HepG2 (cell line): Measurements from ENCODE around the gene KAZN. TPM values are rescaled to one million over a fixed set of nuclear protein-coding genes. Genes with fewer than 3 reads are reported as not detected.

Experiments used
- ATM ChIP-seq: fragments of 450-650 bp; IDR thresholded peaks from 2 replicates; pipeline ENCODE4 v1.7.1; 2017; ENCODE audit warnings: mild to moderate bottlenecking, borderline replicate concordance
- ELF1 ChIP-seq: sonication (generic); formaldehyde crosslinking; IDR thresholded peaks from 2 replicates; pipeline ENCODE4 v1.4.0; 2020; ENCODE audit warnings: missing genetic modification reagents
- HNRNPL ChIP-seq: fragments of 200-400 bp; formaldehyde crosslinking; IDR thresholded peaks from 2 replicates; pipeline ENCODE4 v1.6.1; 2017; ENCODE audit warnings: mild to moderate bottlenecking, low read depth, low read length
- HNRNPLL ChIP-seq: fragments of 200-400 bp; formaldehyde crosslinking; IDR thresholded peaks from 2 replicates; pipeline ENCODE4 v1.6.1; 2017; ENCODE audit warnings: mild to moderate bottlenecking, low read depth, low read length; ENCODE audit not compliant: poor library complexity, severe bottlenecking
- MEIS1 ChIP-seq: sonication (generic); formaldehyde crosslinking; IDR thresholded peaks from 2 replicates; pipeline ENCODE4 v1.9.0; 2021; ENCODE audit warnings: mild to moderate bottlenecking, missing genetic modification reagents, moderate library complexity, borderline replicate concordance
- MTF1 ChIP-seq: sonication (generic); formaldehyde crosslinking; IDR thresholded peaks from 2 replicates; pipeline ENCODE4 v1.5.0; 2020; ENCODE audit warnings: missing genetic modification reagents
- RELA ChIP-seq: sonication (generic); formaldehyde crosslinking; IDR thresholded peaks from 2 replicates; pipeline ENCODE4 v1.4.0; 2020; ENCODE audit warnings: missing genetic modification reagents
- SKI ChIP-seq: fragments of 450-650 bp; IDR thresholded peaks from one replicate; pipeline ENCODE4 v1.6.1; 2018; ENCODE audit warnings: mild to moderate bottlenecking; ENCODE audit not compliant: partially characterized antibody
- ZNF263 ChIP-seq: sonication (generic); formaldehyde crosslinking; IDR thresholded peaks from 2 replicates; pipeline ENCODE4 v1.4.0; 2020; ENCODE audit warnings: missing genetic modification reagents
- polyA plus RNA-seq, 8 experiments: library from polyadenylated mRNA; depleted of rRNA in 3 of 8; stranded (reverse) in 7 of 8; unstranded in 1 of 8; fragments of >200 nt; fragmentation: Illumina TruSeq in 4 of 8; extraction: Trizol in 4 of 8; gene quantifications; 2 replicates each; pipeline versions ENCODE4 v1.2.1 to v1.2.3, GENCODE V29; 2011 to 2016; ENCODE audit warnings: low read depth in 4 of 8, missing spikeins in 1 of 8, mixed read lengths in 1 of 8; ENCODE audit not compliant: insufficient read depth in 1 of 8
- total RNA-seq, 5 experiments: library from RNA; depleted of rRNA; stranded (reverse); fragments of >200 nt; fragmentation: Illumina TruSeq; extraction: Trizol; gene quantifications; 2 replicates each; pipeline ENCODE4 v1.2.3, GENCODE V29; 2016; ENCODE audit warnings: low read depth in 1 of 5
- TF ChIP-seq, protein P1 (sequence below): sonication (generic); formaldehyde crosslinking; IDR thresholded peaks from 2 replicates; pipeline ENCODE4 v1.5.1; 2020; ENCODE audit warnings: mild to moderate bottlenecking, missing genetic modification reagents, borderline replicate concordance
- TF ChIP-seq, protein P2 (sequence below): sonication (generic); formaldehyde crosslinking; conservative IDR thresholded peaks from 2 replicates; pipeline ENCODE4 v1.5.0; 2020; ENCODE audit warnings: missing genetic modification reagents
- TF ChIP-seq, protein P3 (sequence below), 2 experiments: fragments of 450-650 bp in 1 of 2; sonication (generic) in 1 of 2; formaldehyde crosslinking in 1 of 2; IDR thresholded peaks; 2 replicates each; pipeline versions ENCODE4 v1.6.1 to v1.8.0; 2016 to 2022; ENCODE audit warnings: antibody characterized with exemption in 1 of 2, mild to moderate bottlenecking in 1 of 2, missing genetic modification reagents in 1 of 2

KAZN gene
- total and polyA plus RNA-seq, 2 of the 13 experiments (the other 11 are each of a cell fraction or from before 2014, with no cell fraction given) = 10.4 to 13.5 TPM

DNA sequence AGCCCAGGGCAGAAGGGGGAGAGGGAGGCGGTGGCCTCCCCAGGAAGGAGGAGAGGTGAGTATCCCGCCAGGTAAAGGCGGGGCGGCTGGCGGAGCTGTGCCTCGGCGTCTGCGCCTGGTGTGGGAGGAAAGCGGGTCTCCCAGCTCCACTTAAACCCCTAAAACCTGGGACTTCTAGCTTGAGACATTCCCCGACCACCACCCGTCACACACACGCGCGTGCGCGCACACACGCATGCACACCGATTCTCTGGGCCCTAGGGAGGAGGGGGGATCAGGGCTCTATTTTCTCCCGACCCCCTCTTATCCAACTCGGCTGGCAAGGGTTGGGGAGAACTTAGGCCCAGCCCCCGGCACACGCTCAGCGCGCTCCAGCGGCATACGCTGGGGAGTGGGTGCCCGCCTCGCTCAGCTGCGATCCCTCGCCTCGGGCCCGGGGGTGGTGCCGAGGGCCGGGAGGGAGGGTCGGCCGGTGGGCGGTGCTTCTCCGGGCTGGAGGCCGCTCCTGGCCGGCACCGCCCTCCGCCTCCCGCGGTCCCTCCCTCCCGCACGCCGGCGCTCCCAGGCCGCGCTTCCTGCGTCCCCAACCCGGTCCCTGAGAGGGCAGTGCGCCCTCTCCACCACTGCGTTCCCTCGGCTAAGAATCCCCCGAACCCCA, 554.8 kb downstream of the KAZN start, which contains the start of gene TMEM51 (continued):
- TF ChIP-seq, protein P1, sequence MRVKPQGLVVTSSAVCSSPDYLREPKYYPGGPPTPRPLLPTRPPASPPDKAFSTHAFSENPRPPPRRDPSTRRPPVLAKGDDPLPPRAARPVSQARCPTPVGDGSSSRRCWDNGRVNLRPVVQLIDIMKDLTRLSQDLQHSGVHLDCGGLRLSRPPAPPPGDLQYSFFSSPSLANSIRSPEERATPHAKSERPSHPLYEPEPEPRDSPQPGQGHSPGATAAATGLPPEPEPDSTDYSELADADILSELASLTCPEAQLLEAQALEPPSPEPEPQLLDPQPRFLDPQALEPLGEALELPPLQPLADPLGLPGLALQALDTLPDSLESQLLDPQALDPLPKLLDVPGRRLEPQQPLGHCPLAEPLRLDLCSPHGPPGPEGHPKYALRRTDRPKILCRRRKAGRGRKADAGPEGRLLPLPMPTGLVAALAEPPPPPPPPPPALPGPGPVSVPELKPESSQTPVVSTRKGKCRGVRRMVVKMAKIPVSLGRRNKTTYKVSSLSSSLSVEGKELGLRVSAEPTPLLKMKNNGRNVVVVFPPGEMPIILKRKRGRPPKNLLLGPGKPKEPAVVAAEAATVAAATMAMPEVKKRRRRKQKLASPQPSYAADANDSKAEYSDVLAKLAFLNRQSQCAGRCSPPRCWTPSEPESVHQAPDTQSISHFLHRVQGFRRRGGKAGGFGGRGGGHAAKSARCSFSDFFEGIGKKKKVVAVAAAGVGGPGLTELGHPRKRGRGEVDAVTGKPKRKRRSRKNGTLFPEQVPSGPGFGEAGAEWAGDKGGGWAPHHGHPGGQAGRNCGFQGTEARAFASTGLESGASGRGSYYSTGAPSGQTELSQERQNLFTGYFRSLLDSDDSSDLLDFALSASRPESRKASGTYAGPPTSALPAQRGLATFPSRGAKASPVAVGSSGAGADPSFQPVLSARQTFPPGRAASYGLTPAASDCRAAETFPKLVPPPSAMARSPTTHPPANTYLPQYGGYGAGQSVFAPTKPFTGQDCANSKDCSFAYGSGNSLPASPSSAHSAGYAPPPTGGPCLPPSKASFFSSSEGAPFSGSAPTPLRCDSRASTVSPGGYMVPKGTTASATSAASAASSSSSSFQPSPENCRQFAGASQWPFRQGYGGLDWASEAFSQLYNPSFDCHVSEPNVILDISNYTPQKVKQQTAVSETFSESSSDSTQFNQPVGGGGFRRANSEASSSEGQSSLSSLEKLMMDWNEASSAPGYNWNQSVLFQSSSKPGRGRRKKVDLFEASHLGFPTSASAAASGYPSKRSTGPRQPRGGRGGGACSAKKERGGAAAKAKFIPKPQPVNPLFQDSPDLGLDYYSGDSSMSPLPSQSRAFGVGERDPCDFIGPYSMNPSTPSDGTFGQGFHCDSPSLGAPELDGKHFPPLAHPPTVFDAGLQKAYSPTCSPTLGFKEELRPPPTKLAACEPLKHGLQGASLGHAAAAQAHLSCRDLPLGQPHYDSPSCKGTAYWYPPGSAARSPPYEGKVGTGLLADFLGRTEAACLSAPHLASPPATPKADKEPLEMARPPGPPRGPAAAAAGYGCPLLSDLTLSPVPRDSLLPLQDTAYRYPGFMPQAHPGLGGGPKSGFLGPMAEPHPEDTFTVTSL (CRISPR knock-in tag) = no peak; the same call in 1 of the 2 replicates
- TF ChIP-seq, protein P2, sequence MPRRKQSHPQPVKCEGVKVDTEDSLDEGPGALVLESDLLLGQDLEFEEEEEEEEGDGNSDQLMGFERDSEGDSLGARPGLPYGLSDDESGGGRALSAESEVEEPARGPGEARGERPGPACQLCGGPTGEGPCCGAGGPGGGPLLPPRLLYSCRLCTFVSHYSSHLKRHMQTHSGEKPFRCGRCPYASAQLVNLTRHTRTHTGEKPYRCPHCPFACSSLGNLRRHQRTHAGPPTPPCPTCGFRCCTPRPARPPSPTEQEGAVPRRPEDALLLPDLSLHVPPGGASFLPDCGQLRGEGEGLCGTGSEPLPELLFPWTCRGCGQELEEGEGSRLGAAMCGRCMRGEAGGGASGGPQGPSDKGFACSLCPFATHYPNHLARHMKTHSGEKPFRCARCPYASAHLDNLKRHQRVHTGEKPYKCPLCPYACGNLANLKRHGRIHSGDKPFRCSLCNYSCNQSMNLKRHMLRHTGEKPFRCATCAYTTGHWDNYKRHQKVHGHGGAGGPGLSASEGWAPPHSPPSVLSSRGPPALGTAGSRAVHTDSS (CRISPR knock-in tag) = no peak
- TF ChIP-seq HNRNPL = 0 out of 2 replicates have a peak, but pooled peaks have one; percentile 17
- no peak for TF ChIP-seq ATM
- no peak for TF ChIP-seq MTF1 (CRISPR knock-in tag)
- TF ChIP-seq ELF1 = no peak; the same call in 1 of the 2 replicates
- TF ChIP-seq ZNF263 = no peak; the same call in 1 of the 2 replicates
- no peak for TF ChIP-seq SKI
- TF ChIP-seq MEIS1 (CRISPR knock-in tag) = no peak
- TF ChIP-seq HNRNPLL = peak; percentile 93
- TF ChIP-seq, protein P3, sequence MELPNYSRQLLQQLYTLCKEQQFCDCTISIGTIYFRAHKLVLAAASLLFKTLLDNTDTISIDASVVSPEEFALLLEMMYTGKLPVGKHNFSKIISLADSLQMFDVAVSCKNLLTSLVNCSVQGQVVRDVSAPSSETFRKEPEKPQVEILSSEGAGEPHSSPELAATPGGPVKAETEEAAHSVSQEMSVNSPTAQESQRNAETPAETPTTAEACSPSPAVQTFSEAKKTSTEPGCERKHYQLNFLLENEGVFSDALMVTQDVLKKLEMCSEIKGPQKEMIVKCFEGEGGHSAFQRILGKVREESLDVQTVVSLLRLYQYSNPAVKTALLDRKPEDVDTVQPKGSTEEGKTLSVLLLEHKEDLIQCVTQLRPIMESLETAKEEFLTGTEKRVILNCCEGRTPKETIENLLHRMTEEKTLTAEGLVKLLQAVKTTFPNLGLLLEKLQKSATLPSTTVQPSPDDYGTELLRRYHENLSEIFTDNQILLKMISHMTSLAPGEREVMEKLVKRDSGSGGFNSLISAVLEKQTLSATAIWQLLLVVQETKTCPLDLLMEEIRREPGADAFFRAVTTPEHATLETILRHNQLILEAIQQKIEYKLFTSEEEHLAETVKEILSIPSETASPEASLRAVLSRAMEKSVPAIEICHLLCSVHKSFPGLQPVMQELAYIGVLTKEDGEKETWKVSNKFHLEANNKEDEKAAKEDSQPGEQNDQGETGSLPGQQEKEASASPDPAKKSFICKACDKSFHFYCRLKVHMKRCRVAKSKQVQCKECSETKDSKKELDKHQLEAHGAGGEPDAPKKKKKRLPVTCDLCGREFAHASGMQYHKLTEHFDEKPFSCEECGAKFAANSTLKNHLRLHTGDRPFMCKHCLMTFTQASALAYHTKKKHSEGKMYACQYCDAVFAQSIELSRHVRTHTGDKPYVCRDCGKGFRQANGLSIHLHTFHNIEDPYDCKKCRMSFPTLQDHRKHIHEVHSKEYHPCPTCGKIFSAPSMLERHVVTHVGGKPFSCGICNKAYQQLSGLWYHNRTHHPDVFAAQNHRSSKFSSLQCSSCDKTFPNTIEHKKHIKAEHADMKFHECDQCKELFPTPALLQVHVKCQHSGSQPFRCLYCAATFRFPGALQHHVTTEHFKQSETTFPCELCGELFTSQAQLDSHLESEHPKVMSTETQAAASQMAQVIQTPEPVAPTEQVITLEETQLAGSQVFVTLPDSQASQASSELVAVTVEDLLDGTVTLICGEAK (IDR thresholded peaks at IDR 0.05) = no peak
- TF ChIP-seq, protein P3 (CRISPR knock-in tag; IDR thresholded peaks at IDR 0.05) = no peak
- no peak for TF ChIP-seq RELA
